Activated naive CD8-positive, alpha-beta T cell (primary cell): ENCODE measurements around the gene CDC37L1.
"Not testable (repeated sequence)": the region's sequence is repeated elsewhere in the genome, so short reads cannot be mapped to it uniquely, and the experiment has no call there.

ENCODE experiments used
- H3K27ac Mint-ChIP-seq: one replicate; pipeline ENCODE4 v1.8.0; 2021; ENCODE audit warnings: mixed read lengths
- H3K27me3 Mint-ChIP-seq: one replicate; pipeline ENCODE4 v1.8.0; 2021; ENCODE audit warnings: mixed read lengths
- H3K36me3 Mint-ChIP-seq: one replicate; pipeline ENCODE4 v1.8.0; 2021; ENCODE audit warnings: mixed read lengths
- H3K4me1 Mint-ChIP-seq: one replicate; pipeline ENCODE4 v1.8.0; 2021; ENCODE audit warnings: low read depth, mixed read lengths
- H3K4me3 Mint-ChIP-seq: one replicate; pipeline ENCODE4 v1.8.0; 2021; ENCODE audit warnings: mild to moderate bottlenecking, mixed read lengths
- H3K9me3 Mint-ChIP-seq: one replicate; pipeline ENCODE4 v1.8.0; 2021; ENCODE audit warnings: low read depth, mixed read lengths

Gene CDC37L1

GRCh38 chr9:4741365-4742089 lies 62.2 kb downstream of the CDC37L1 start:
- no peaks in the 10 kb centered on the region for H3K36me3 Mint-ChIP-seq
- H3K27ac Mint-ChIP-seq: peak overlapping the region; percentile 80
- no peaks in the 10 kb centered on the region for H3K27me3 Mint-ChIP-seq
- peaks cover 47% of the 10 kb centered on the region for H3K4me1 Mint-ChIP-seq
- no peaks in the 10 kb centered on the region for H3K9me3 Mint-ChIP-seq
- peak overlapping the region; percentile 87 for H3K4me3 Mint-ChIP-seq

- Mint-ChIP-seq H3K4me1 (peaks cover 47% of the 10 kb centered on the region), H3K27ac (peak overlapping the region; percentile 80), H3K9me3 (no peaks in the 10 kb centered on the region), H3K27me3 (no peaks in the 10 kb centered on the region), H3K4me3 (peak overlapping the region; percentile 87), H3K36me3 (no peaks in the 10 kb centered on the region)
These were observed 62.9 kb downstream of the CDC37L1 start for GRCh38 chr9:4742246-4742645.

DNA sequence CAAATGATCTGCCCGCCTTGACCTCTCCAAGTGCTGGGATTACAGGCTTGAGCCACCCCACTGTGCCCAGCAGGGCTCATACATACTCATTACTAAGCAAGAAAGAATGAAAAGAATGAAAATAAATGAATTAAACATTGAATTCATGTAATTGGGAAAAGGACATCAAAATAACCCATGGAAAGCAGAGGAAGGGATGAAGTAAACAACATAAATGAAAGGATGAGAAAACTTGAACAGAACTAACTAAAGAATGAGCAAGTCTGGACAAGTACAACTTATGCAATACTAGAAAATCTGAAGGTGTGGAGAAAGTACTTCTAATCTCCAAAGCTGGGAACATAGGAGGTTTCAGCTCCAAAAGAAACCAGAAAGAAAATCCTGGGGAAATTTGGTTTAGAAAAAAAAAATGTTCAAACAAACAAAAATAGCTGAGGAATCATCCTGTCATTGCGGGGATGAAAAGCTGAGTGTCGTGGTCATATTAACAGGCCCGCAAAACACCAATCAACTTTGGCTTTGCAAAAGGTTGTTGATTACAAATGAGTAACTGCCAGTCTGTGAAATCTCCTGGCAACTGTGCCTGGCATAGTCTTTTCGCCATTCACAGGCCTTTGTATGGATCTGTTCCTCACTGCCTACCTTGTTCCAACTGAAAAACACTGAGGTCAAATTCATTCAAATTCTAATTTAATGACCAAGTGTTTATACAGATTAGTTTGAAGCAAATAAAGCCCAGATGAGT lies 63.9 kb downstream of the CDC37L1 start:
- Mint-ChIP-seq H3K27ac (no peak overlapping the region), H3K36me3 (no peaks in the 10 kb centered on the region), H3K9me3 (no peaks in the 10 kb centered on the region), H3K4me3 (peak overlapping the region; percentile 87), H3K27me3 (no peaks in the 10 kb centered on the region), H3K4me1 (peaks cover 40% of the 10 kb centered on the region)

- no peak overlapping the region for H3K27ac Mint-ChIP-seq
- no peak overlapping the region for H3K4me3 Mint-ChIP-seq
- peaks cover 3% of the 10 kb centered on the region for H3K36me3 Mint-ChIP-seq
- H3K4me1 Mint-ChIP-seq: peaks cover 23% of the 10 kb centered on the region
- no peaks in the 10 kb centered on the region for H3K27me3 Mint-ChIP-seq
- H3K9me3 Mint-ChIP-seq: no peaks in the 10 kb centered on the region
These were observed 67.1 kb downstream of the CDC37L1 start for GRCh38 chr9:4746278-4747030.

DNA sequence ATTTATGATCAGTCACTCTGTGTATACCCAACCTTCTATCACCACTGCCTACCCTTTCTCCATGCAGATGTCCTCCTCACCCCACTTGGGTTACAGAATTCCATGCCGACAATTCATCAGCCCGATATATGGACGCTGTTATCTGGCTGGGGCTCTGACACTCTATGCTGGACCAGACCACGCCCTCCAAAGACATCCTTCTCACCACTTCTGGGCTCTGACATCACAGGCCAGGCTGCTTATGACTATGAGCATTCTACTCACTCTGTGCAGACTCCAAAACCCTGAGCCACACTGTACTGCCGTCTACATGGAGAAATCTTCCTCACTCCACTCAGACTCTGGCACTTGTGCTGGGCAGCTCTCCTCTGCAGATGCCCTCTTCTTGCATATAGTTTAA lies 69.2 kb downstream of the CDC37L1 start:
- H3K9me3 Mint-ChIP-seq: no peaks in the 10 kb centered on the region
- H3K4me3 Mint-ChIP-seq: no peak overlapping the region
- H3K36me3 Mint-ChIP-seq: peaks cover 3% of the 10 kb centered on the region

DNA sequence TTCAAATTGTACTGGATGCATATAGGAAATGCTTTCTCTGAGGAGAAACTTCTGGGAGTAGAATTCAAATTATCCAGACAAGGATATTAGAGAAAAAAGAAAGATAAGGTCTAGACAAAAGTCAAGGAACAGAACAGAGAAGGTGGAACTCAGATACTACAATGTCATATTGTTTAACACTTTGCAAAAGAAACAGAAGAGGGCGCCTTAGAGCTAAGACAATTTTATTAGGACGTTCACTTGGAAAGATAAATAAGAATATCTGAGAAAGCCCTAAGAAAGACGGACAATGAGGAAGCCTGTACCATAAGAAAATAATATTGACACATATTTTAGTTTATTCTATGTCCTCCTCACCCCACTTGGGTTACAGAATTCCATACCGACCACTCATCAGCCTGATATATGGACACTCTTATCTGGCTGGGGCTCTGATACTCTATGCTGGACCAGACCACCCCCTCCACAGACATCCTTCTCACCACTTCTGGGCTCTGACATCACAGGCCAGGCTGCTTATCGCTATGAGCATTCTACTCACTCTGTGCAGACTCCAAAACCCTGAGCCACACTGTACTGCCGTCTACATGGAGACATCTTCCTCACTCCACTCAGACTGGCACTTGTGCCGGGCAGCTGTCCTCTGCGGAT lies 70.8 kb downstream of the CDC37L1 start:
- no peak overlapping the region for H3K4me3 Mint-ChIP-seq
- H3K4me1 Mint-ChIP-seq: peaks cover 14% of the 10 kb centered on the region
- H3K9me3 Mint-ChIP-seq: no peaks in the 10 kb centered on the region
- no peak overlapping the region for H3K27ac Mint-ChIP-seq
- H3K36me3 Mint-ChIP-seq: peaks cover 3% of the 10 kb centered on the region
- H3K27me3 Mint-ChIP-seq: no peaks in the 10 kb centered on the region

More for the DNA sequence above, 69.2 kb downstream of the CDC37L1 start:
- Mint-ChIP-seq H3K27ac (no peak overlapping the region), H3K4me1 (peaks cover 14% of the 10 kb centered on the region), H3K27me3 (no peaks in the 10 kb centered on the region)

- H3K9me3 Mint-ChIP-seq: not testable (repeated sequence)
These were observed 75.2 kb downstream of the CDC37L1 start for GRCh38 chr9:4754530-4754929.

DNA sequence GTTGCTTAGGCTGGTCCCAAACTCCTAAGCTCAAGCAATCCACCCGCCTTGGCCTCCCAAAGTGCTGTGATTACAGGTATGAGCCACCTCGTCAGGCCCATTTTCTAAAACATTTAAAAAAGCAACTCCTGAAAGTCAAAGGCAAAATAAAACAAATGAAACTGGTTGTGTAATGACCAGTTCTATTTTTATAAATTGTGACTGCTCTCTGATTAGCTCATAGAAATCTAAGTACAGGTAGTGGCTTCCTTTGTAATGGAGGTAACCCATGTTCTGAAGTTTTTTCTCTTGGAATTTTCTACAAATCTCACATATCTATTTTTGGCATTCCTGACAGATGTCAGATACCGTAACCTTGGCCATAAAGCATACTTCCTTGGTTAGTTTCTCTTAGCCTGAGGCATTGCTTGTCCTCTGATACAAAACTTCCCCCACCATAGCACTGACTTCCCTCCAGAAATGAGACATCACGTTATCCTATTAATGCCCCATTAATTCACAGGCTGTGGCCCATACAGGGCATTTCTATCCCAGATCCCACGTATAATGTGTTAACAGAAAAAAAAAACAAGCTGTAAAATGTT lies 75.7 kb downstream of the CDC37L1 start:
- Mint-ChIP-seq H3K4me3 (no peak overlapping the region), H3K36me3 (no peaks in the 10 kb centered on the region), H3K9me3 (no peaks in the 10 kb centered on the region), H3K4me1 (no peaks in the 10 kb centered on the region), H3K27ac (no peak overlapping the region), H3K27me3 (no peaks in the 10 kb centered on the region)

More at GRCh38 chr9:4754530-4754929, 75.2 kb downstream of the CDC37L1 start:
- not testable (repeated sequence) for H3K27me3 Mint-ChIP-seq, H3K4me1 Mint-ChIP-seq, H3K36me3 Mint-ChIP-seq, H3K27ac Mint-ChIP-seq, H3K4me3 Mint-ChIP-seq

DNA sequence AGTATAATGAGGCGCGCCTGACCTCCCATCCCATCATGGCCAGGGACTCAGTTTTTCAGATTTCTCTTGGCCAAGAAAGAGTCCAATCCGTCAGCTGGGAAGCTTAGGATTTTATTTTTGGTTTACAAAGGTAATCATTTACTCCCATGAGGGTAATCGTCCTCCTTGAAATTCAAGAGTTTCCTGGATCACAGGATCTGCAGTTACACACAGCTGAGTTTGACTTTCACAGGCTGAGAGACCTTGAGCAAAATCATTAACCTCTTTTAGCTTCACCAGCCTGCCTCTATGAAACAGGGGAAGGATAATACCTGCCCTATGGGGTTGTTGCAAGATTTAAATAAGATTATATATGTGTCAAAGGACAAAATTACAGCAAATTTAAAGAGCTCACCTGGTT lies 77.1 kb downstream of the CDC37L1 start:
- no peaks in the 10 kb centered on the region for H3K36me3 Mint-ChIP-seq
- no peaks in the 10 kb centered on the region for H3K9me3 Mint-ChIP-seq
- no peak overlapping the region for H3K27ac Mint-ChIP-seq
- no peak overlapping the region for H3K4me3 Mint-ChIP-seq
- H3K27me3 Mint-ChIP-seq: peaks cover 1% of the 10 kb centered on the region
- no peaks in the 10 kb centered on the region for H3K4me1 Mint-ChIP-seq
